CD4-positive, alpha-beta T cell treated with Interferon alpha-2 for 1 hour (primary cell): Measurements from ENCODE around the gene PACRG.
A peak's percentile ranks its signal among the peaks of the same experiment; 100 is the strongest.

Experiments used
- DNase-seq, 2 donors: peaks; one replicate each; pipeline ENCODE4 v3.0.0-alpha.2; 2020 to 2022

The PACRG gene

DNA sequence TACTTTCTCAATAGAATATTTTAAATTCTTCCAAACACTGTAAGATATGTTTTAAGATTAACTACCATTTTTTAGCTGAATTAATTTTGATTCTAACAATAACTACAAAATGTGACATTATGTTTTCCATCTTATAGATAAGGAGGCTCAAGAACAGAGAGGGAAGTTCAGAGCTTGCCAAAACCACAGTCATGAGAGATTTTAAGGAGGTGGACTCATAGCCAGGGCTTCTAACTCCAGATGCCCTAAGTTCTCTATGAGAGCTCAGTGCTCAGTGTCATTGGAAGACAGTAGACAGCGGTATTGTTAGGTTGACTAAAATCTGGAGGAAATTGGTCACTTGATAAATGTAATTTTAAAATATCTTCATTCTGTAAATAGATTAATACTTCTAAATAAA, 144.2 kb downstream of the PACRG start:
- no peak for DNase-seq

DNA sequence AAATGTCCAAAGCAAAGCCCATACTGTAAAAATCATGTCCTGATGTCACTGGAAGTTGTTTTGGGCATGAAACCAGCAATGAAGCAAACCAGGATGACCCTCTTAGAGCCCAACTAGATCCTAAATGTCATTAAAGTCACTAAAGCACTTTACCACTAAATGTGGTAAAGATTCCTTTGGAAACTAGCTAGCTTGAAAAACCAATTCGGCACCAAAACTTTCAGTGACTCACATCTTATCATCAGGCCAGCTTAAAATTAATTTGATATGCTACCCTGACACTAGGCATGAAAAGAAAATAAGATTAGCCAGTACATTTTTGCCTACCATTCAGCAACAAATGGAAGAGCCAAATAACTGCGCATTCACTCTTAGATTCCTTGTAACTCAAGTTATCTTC, 145.8 kb downstream of the PACRG start:
- DNase-seq, result no peak

DNA sequence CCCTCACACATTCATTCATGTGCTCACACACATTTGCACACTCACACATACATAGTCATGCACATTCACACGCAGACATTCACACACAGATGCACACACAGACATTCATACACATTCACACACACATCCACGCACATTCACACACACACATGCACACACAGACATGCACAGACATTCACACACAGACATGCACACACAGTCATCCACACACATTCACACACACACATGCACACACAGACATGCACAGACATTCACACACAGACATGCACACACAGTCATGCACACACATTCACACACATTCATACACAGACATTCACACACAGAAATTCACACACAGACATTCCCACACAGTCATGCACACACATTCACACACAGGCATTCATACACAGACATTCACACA, 147.3 kb downstream of the PACRG start:
- no peak for DNase-seq

DNA sequence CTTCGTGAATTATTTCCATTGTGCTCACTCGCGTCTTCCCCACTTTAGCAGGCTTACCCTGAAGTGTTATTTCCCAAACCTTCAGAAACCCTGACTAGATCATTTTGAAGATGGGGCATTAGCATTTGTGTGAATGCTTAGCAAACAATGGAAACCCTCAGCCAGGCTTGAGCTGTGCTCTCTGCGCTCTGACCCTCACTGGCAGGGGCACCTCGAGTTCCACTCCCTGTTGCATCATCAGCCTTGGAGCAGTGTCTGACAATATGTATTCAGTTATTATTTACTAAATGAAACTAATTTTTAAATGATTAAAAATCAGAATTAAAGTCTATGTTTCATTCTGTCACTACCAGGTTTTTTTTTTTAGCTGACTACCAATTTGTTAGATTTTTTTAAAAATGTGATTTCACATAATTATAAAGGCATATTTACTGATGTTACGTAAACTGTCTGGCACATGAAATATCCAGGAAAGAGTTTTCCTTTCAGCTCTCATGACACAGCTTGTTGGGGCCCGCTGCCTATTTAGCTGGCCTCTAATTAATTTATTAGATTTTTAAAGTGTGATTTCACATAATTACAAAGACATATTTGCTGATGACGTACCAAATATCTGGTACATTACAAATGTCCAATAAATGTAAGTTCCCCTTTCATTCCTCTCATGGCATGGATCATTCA, 155.2 kb downstream of the PACRG start:
- DNase-seq, result no peak

DNA sequence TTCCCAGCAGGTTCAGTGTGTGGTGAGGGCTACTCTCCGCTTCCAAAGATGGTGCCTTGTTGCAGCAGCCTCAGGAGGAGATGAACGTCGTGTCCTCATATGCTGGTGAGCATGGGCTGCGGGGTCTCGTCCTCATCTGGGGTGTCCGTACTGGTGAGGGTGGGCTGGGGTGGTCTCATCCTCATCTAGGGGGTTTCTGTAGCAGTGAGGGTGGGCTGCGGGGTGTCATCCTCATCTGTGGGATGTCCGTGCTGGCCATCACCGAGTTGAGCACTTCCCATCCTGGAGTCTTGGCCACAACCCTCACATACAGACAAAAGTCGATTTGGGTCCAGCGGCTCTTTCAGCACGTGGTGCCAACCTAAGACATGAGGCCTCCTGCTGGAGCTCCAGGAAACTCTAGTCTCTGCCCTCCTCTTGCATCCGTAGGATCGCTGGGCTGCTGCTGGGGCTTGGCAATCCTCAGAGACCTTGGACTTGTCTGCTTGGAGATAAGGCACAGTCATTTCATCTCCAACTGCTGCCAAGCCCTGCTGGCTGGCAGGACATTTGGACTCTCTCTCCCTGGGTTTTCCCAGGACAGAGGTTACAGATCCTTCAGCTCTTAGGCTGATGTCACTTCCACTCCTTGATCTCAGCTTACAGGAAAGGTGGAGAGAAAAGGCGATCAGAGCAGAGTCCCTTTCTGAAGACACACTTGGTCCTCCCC, 160.4 kb downstream of the PACRG start:
- no peak for DNase-seq

DNA sequence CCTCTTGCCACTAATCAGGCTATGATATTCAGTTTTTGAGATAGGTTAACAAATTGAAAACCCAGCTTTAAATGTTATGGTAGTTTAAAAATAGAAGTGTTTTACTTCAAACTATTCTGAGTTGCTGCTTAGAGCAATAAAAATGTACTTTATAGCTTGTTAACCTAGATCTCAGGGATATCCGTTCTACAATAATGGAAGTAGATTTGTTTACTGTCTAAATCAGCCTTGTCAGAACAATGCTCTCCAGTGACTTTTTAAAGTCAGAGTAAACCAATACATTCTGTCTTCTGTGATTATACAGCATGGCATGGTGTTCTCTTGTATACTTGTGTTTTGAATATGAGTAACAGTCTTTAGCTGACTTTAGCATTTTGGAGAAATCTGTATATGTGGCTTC, 161.5 kb downstream of the PACRG start:
- DNase-seq, result no peak

DNA sequence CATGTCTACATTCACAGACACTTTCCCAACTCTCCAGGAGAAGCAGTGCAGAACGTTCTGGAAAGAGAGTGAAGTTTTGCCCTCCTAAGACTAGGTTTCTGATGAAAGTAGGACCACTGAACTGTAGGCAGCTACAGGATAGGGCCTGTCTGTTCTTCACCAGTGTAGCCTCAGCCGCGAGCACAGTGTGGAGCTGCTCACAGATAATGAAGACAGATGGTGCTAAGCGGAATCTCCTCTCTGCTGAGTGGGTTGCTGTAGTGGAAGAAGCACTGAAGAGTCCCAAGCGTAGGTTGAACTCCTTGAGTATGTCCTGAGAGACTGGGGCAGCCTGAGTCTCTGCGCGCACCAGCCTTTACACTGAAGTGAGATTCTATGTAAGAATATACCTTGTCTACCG, 170.2 kb downstream of the PACRG start:
- DNase-seq, result no peak

DNA sequence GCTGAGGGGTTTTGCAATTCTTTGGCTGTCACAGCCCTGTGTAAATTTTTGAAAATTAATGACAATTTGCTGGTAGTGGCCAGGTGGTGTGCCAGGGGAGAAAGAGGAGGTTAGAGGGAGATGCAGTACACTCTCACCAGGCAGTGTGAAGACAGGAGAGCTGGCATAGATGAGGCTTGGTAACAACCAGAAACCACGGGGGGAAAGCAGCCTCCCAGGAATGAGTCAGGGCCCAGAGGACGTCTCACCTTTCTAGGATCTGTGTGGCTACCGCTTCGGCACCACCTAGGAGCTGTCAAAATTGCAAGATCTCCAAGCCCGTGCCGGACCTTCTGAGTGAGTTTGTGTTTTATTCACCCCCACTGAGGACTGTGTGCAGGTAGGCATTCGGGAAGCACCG, 171.4 kb downstream of the PACRG start:
- no peak for DNase-seq

DNA sequence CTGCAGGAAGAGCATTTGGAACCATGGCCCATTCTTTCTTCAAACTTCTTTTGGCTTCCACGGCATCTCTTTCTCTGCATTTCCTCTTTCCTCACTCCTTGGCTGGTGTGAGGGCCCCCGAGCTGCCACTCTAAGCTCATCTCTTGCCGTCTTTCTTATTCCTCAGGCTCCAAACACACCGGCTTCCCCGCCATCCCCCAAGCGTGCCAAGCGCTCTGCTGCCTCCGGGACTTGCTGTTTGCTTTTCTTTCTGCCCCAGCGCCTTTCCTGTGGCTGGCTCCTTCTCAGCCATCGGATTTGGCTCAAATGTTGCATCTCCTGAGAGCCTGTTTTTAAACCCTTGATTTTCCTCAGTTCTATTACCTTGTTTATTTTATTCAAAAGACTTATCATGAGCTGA, 172.7 kb downstream of the PACRG start:
- no peak for DNase-seq

DNA sequence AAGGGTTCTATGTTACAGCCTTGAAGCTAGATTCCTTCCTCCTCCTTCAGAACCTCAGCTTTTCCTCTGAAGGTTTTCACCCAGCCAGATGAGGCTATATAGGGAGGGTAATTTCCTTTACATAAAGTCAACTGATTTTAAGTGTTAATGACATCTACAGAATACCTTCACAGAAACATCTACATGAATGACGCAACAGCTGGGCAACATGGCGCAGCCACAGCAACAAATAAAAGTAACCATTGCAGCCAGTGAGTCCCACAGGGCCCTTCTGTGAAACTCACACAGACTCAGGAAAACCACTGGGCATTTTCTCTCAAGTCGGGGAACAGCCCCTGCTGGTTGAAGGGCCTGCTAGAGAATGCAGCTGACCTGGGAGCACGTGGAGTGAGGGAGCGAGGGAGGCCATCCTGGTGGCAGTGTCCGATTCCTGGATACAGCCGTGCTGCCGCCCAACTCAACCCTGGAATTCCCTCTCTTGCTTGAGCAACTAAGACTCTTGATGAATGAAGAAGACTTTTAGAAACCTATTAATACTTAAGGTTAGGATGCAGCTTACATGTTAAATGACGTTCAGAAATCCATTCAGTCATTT, 176.4 kb downstream of the PACRG start:
- DNase-seq, result no peak

DNA sequence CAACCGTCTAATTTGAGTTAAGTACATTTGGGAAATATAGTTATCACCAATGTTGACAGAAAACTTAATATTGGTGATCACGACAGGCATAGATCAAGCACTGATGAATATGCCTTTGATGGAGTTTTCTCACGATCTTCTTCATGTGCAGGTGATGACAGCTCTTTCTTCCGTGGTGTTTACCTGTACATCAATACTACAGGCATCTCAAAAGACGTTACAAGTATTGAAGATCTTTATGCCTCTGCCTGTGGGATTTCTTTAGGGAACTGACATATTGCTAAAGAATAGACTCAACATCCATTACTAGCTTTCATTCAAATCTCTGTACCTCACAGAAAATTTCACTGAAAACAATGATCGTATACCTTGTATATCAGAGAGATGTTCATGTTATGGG, 178.7 kb downstream of the PACRG start:
- no peak for DNase-seq

DNA sequence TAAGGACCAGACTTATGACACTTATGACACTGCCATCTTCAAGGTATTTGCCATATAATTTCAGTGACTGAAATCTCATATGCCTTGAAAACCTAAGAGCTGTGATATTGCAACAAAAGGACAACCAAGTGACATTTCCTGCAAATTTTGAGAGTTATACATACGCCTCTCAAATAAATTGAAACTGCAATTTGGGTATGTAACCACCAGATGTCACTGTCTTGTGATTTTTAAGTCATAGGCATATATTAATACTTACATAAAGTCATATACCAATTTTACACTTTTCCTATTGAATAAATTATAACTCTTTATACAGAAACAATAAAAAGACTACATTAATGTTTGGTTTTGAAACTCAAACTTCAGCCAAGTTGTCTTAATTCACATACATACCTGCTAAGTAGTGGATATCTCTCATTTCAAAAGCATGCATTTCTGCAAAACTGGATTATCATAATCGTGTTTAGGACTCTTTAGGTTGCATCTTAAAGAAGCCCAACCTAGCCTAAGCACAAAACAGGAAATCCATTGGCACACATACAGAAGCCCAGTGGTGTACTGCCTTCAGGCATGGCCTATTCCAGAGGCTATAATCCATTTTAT, 180.2 kb downstream of the PACRG start:
- peak in 1 of 2 donors; percentile 10 for DNase-seq

DNA sequence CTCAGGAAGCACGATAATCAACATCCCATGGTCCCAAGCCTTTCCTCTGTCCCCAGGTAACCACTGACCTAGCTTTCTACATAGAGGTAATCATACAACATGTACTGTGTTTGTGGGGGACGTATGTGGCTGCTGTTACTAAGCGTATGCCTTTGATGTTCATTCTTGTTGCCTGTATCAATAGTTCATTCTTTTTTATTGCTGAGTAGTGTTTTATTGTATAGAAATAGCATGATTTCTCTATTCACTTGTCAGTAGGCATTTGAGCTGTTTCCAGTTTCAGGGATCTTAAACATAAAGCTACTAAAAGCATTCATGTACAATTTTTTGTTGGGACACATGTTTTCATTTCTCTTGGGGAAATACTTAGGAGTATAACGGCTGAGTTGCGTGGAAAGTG, 185.4 kb downstream of the PACRG start:
- DNase-seq, result no peak

DNA sequence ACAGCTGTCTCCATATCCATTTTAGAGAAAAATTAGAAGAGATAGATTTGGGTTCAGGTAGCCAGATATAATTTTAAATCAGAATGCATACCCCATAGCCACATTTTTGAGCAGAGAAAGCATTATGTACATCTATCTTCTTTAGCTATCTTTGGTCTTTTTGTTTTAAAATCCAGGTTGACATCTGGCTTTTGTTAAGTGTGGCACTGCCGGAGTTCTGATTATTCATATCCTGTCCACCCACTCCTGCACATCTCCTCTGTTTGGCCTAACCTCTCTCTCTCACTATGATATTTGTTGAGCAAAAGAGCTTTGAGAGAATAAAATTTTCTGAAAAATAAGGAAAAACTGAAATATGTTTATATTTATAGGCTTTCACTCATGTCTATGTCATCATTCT, 189.7 kb downstream of the PACRG start:
- DNase-seq, result no peak

DNA sequence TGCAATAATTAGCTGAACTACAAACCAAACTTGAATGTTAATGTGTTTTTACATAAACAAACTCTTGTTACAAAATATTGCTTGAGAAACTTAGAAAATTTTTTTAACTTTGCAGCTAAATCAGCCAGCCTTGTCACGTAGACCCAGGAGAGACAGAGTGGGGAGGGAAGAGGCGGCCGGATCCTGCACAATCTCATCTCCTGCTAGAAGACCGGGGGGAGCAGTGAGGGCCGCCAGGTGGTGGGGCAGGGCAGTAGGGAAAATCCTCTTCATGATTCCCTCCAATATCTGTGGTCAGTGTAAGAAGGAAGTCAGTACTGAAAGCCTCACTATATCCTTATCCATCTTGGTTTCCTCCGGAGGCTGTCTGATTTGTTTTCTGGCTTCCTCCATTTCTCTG, 193.3 kb downstream of the PACRG start:
- no peak for DNase-seq

DNA sequence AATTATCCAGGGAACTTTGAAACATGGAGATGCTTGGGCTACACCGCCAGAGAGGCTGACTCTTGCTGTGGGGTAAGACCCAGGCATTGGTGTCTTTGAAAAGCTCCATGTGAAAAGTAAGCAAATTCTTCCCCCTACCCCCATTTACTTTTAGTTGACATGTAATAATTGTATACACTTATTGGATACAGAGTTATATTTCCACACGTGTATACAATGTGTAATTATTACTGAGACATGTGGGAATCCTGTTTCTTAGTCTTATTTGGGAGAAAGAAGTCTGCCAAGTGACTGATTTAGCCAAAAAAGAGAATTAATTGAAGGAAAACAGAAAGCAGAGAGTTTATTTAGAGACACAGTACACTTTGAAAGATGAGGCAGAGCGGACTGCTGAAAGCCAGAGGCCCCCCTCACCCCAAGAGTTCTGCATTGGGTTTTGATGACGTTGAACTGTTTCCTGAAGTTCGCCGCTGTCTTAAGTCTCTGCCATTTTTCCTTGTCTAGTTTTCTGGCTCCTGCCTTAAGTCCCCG, 193.8 kb downstream of the PACRG start:
- no peak for DNase-seq

DNA sequence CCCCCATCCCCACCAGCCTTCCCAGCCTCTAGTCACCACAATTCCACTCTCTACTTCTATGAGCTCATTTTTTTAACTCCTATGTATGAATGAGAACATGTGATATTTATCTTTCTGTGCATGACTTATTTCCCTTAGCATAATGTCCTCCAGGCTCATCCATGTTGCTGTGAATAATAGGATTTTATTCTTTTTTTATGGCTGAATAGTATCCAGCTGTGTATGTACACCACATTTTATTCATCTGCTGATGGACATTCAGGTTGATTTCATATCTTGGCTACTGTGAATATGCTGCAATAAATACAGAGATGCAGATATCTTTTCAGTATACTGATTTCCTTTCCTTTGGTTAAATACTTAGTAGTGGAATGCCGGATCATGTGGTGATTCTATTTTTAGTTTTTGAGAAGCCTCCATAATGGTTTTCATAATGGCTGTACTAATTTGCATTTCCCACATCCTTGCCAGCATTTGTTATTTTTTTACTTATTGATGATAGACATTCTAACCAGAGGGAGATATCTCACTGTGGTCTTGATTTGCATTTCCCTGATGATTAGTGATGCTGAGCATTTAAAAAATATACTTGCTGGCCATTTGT, 194.9 kb downstream of the PACRG start:
- no peak for DNase-seq

DNA sequence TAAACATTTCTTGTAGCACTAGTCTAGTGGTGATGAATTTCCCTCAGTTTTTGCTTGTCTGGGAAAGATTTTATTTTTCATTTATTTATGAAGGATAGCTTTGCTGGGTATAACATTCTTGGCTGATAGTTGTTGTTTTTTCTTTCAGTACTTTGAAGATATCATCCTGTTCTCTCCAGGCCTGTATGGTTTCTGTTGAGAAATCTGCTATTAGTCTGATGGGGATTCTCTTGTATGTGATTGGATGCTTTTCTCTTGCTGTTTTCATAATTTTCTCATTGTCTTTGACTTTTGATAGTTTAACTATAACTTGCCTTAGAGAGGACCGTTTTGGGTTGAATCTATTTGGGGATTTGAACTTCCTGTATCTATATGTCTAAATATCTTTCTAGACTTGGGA, 207.1 kb downstream of the PACRG start:
- DNase-seq, result no peak

DNA sequence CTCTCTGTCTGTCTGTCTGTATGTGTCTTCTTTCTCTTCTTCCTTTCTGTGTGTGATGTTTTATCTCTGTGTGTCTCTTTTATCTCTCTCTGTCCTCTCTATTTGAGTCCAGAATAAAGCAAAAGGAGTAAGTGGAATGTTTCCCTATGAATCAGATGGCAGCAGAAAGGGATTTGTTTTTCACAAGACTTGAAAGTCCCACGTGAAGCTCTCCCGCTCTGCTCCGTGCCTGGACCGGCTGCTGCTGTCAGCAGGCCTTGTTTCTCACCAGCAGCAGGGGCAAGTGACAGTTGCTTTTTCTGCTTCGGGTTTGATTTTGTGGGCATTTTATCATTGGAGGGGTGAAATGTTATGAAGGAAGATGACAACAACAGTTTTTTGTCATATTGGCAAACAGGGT, 212.7 kb downstream of the PACRG start:
- no peak for DNase-seq

DNA sequence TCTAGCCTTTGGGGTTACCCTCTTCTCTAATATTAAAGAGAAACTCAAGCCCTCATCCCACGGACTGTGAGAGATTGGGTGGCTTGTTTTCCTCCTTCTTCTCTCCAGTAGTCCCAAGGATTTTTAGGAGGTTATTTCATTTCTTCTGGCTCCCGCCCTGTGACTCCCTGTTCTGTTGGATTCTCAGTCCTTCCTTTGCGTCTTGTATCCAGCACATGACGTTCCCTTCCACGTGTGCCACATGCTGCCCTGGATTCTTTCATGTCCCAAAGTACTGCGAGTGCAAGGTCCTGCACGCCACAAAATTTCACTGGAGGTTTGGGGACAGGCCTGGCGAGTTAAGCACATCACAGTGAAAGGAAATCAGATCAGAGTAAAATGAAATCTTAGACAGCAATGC, 213.4 kb downstream of the PACRG start:
- no peak for DNase-seq

DNA sequence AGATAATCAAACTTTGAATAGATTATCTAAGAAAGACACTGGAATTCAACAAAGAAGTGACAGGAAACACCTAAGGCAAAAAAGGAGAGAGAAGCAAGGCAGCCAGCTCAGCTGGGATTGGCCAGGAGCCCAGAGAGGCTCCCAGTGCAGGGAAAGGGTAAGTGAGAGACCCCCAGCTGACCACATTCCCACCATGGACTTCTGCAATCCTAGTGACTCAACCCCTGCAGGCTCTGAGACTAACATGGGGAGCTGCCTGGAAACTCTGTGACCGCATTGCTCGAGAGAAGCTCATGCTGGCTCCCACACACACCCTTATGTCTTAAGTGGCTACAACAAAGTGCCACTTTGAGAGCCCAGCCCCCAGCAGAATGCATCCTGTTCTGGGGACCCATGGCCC, 215.1 kb downstream of the PACRG start:
- no peak for DNase-seq

DNA sequence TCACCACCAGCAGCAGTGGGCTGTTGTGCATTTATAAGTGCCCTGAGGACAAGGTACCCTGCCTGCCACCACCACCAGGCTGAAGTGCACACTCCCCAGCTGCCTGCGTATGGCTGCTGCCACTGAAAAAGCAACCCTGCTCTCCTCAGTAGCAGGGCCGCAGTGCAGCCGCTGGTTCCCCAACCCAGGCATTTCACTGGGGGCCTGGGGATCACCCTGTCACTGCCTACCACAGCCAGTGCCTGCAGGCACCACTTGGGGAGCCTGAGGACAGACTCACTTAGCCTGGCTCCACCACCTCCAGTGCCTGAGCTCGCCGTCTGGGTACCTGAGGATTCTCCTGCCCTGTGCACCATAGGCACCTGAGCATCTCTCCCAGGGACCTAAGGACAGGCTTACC, 215.6 kb downstream of the PACRG start:
- DNase-seq, result no peak

DNA sequence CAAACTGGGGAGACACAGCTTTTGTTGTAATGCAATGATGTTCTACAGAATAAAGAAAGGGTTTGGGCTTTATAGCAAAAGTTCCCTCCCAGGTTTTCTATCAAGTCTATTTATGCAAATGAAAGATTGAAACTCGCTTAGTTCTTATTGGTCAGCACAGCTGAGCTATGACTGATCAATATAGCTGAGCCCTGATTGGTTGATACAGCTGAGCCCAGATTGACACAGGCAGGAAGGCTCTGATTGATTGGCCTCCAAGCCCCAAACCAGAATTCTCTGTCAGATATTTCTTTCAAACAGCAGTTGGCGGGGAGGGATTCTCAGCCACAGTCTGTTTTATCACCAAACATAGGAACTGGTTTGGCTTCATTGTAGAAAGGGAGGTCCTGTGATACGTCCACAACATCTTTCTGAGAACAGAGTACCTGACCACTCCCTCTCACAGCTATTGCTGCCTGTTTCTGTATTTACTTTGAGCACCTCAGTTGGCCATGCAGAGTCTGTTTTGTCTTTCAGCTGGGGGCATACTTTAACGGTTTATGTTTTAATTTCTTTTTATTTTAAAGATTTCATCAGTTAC, 223.5 kb downstream of the PACRG start:
- no peak for DNase-seq
